Stimulated activated CD4-positive, alpha-beta T cell treated with anti-CD3 and anti-CD28 coated beads, Interleukin-4, amount 100 ng/mL, for 1 hour (primary cell): Measurements from ENCODE around the gene TNS2.
A peak's percentile ranks its signal among the peaks of the same experiment; 100 is the strongest.
"Not testable (repeated sequence)": the region's sequence is repeated elsewhere in the genome, so short reads cannot be mapped to it uniquely, and the experiment has no call there.

Source experiments
- DNase-seq: peaks from one replicate; pipeline ENCODE4 v3.0.0-alpha.2; 2020

Gene TNS2, protein sequence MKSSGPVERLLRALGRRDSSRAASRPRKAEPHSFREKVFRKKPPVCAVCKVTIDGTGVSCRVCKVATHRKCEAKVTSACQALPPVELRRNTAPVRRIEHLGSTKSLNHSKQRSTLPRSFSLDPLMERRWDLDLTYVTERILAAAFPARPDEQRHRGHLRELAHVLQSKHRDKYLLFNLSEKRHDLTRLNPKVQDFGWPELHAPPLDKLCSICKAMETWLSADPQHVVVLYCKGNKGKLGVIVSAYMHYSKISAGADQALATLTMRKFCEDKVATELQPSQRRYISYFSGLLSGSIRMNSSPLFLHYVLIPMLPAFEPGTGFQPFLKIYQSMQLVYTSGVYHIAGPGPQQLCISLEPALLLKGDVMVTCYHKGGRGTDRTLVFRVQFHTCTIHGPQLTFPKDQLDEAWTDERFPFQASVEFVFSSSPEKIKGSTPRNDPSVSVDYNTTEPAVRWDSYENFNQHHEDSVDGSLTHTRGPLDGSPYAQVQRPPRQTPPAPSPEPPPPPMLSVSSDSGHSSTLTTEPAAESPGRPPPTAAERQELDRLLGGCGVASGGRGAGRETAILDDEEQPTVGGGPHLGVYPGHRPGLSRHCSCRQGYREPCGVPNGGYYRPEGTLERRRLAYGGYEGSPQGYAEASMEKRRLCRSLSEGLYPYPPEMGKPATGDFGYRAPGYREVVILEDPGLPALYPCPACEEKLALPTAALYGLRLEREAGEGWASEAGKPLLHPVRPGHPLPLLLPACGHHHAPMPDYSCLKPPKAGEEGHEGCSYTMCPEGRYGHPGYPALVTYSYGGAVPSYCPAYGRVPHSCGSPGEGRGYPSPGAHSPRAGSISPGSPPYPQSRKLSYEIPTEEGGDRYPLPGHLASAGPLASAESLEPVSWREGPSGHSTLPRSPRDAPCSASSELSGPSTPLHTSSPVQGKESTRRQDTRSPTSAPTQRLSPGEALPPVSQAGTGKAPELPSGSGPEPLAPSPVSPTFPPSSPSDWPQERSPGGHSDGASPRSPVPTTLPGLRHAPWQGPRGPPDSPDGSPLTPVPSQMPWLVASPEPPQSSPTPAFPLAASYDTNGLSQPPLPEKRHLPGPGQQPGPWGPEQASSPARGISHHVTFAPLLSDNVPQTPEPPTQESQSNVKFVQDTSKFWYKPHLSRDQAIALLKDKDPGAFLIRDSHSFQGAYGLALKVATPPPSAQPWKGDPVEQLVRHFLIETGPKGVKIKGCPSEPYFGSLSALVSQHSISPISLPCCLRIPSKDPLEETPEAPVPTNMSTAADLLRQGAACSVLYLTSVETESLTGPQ (N-terminal part only)

GRCh38 chr12:53049571-53050318 lies at the start of gene TNS2:
Gene TNS2, plus strand, starts transcription at chr12:53050065. Its CDS starts 121 bp downstream, at chr12:53050186.
- no peak for DNase-seq

DNA sequence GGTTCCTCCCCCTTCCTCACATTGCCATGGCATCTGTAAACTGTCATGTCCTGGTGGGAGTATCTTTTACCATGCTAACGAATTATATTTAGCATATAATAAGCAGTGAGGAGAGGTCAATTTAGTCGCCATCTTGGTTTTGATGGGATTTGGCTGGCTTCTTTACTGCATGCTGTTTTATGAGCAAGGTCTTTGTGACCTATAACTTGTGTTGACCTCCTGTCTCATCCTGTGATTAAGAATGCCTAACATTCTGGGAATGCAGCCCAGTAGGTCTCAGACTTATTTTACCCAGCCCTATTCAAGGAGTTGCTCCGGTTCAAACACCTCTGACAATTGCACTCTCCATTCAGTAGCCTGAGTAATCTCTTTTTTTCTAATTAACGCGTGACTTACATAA lies 45.7 kb upstream of the TNS2 start:
- no peak for DNase-seq

- no peak for DNase-seq
Observed at GRCh38 chr12:53004582-53004981, 45.3 kb upstream of the TNS2 start.

DNA sequence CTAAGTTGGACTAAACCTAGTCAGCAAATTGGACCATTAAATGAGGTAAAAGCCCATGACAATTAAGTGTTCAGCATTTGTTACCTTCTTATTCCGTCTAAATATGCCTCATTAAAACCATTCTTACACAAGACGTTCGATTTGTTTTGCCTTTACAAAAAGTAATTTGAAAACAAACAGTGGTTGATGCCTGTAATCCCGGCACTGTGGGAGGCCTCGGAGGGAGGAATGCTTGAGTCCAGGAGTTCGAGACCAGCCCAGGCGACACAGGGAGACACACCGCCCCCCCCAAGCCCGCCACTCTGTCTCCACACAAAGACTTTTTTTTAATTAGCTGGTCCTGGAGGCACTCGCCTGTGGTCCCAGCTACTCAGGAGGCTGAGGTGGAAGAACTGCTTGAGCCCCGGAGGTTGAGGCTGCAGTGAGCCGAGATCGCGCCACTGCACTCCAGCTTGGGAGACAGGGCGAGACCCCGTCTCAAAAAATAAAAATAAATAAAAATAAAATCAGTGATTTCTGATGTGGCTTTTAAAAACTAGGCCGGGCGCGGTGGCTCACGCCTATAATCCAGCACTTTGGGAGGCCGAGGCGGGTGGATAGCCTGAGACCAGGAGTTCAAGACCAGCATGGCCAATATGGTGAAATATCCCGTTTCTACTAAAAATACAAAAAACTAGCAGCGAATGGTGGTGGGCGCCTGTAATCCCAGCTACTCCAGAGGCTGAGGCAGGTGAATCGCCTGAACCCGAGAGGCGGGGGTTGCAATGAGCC lies 44.5 kb upstream of the TNS2 start:
- DNase-seq: peak; percentile 4

- peak; percentile 100 for DNase-seq
Observed at GRCh38 chr12:53005986-53006809, 43.7 kb upstream of the TNS2 start, which contains the start of gene EIF4B. Gene EIF4B, plus strand, starts transcription at chr12:53006456. Its CDS starts 28 bp downstream, at chr12:53006484.

GRCh38 chr12:53006810-53007309 lies 43.0 kb upstream of the TNS2 start:
- DNase-seq: peak; percentile 87

DNA sequence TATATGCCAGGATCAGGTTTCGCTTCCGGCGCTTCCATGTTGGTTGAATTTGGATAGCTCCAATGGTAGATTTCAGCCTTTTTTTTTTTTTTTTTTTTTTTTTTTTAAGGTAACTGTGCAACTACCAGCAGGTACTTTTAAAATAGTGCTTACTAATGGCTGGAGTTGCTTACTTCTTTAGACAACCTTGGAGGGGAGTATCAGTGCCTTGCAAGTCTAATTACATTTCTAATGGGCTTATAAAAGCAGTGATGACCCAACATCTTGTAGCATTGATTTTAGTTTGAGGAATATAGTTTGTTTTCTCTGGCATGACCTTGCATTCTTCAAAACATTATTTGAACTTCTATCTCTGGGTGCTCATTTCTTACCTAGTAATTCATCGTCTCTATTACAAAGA lies 42.5 kb upstream of the TNS2 start:
- DNase-seq: no peak

DNA sequence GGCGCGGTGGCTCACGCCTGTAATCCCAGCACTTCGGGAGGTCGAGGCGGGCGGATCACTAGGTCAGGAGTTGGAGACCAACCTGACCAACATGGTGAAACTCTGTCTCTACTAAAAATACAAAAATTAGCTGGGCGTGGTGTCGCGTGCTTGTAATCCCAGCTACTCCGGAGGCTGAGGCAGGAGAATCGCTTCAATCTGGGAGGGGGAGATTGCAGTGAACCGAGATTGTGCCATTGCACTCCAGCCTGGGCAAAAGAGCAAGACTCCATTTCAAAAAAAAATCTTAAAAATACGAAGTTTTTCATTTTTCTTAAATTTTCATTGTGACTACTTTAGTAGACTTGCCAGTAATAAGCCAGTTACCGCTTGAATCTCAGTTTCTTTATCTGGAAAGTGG lies 41.1 kb upstream of the TNS2 start:
- not testable (repeated sequence) for DNase-seq

- no peak for DNase-seq
Observed at GRCh38 chr12:53010955-53011354, 38.9 kb upstream of the TNS2 start.

DNA sequence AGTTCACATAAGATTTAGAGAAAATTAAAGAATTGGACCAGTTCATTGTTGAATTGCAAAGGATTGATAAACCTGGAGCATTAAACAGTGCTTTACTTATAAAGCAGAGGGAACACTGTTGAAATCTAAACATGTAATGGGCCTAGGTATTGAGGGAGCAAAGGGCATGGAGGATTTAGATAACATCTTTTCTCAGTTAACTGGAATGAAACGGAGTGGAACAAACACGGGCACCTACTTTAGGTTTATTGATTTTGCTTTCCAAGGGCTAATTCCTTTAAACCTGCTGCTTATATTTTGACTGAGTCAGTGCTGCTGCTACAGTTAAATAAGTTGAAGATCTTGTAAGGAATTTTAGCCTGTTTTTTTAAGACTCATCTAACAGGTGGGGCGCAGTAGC lies 38.0 kb upstream of the TNS2 start:
- no peak for DNase-seq

DNA sequence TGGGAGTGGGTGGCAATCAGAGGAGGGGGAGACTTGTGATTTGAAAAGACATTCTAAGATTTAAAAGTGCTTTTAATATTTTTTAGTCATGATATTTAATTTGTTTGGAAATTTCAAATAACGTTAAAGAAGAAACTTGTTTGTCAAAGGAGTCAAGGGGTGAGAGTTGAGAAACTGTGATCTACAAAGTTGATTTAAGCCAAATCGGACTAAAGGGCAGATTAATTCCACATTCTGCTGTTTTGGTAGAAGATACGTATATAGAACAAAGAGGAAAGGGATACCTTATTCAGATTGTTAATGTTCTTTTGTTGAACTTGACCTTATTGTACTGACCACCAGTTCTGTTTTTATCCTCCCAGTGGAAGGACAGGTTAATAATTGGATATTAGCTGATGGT lies 36.9 kb upstream of the TNS2 start:
- DNase-seq: no peak

DNA sequence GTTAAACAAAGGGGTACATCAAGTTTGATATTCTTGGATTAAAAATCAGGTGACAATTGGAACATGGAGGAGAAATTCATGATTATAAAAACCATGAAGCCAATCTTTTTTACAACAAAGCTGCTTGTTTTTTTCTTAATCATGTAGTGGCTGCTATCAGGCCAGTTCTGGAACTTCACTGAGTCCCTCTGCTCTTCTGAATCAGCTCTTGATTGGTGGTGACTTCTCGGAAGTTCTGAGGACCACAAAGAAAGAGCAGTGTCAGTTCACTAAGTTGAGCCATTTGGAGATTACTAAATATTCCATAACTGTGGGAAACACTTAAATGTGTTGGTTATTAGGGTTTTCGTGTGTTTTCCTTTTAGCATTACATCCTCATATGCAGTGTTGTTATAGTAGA lies 35.2 kb upstream of the TNS2 start:
- no peak for DNase-seq

DNA sequence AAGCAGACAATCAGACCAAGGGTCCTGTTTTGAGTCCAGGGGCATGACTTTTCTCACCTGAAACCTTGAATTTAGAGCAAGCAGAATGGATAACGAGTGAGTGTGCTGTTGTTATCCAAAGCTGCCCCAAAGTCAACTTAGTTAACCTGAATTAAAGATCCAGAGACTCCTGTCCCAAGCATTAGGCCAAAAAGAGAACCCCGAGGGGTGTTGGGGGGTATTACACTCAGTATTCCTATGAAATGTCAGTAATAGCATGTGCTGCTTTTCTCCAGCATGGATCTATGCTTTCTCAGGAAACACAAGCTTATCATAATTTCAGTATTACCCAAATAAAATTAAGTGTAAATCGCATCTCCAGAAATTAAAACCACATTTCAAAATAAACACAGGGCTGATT lies 24.6 kb upstream of the TNS2 start:
- no peak for DNase-seq

DNA sequence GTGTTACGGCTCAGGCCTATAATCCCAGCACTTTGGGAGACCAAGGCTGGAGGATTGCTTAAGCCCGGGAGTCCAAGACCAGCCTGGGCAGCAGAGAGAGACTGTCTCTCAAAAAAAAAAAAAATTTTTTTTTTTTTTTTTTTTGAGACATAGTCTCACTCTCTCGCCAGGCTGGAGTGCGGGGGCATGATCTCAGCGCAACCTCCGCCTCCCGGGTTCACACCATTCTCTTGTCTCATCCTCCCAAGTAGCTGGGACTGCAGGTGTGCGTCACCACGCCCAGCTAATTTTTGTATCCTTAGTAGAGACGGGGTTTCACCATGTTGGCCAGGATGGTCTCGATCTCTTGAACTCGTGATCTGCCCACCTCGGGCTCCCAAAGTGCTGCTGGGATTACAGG lies 22.9 kb upstream of the TNS2 start:
- not testable (repeated sequence) for DNase-seq

DNA sequence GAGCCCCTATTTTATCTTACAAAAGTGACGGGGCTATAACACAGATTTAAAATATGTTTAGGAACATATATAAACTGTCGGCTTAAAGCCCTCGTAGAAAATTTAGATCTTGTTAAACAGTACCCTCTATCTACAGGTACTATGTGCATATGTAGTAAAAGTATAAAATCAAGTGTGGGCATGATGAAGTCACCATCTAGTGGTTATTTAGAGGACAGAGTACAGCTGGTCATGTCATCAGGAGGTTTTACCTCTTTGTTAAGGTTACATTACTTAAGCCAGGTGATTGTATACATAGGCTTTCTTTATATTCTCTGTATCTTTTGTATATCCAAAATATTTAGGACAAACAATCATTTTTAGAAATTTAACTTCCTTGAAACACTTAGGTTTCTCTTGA lies 18.2 kb upstream of the TNS2 start:
- no peak for DNase-seq

GRCh38 chr12:53033832-53034231 lies 16.0 kb upstream of the TNS2 start:
- not testable (repeated sequence) for DNase-seq

- DNase-seq: no peak
Observed at GRCh38 chr12:53034459-53034858, 15.4 kb upstream of the TNS2 start.

DNA sequence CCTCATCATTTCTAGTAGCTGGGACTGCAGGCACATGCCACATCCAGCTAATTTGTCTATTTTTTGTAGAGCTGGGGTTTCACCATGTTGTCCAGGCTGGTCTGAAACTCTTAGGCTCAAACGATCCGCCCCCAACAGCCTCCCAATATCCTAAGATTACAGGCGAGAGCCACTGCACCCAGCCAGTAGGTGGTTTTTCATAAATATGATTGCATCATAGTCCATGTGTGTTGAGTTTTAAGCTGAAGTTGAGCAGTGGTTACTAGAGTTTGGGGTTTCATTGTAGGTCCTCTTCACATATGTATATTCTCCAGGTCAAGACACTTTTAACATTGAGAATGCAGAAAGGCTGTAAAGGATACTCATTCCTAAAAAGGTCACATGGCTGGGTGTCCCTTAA lies 13.1 kb upstream of the TNS2 start:
- no peak for DNase-seq

DNA sequence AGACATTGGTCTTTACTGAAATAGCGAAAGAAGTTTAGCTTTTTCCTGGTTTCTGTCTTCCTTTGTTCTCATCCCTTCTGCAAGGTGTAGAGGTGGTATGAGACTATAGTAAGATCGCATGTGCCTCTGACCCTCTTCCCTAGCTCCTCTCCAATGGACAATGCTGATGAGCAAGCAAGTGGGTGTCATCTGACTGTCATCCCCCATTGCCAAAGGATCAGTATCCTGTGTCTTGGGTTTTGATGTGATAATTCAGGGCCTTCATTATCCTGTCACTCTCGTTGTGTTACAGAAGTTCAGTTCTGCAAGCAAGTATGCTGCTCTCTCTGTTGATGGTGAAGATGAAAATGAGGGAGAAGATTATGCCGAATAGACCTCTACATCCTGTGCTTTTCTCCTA lies 10.0 kb upstream of the TNS2 start:
- DNase-seq: no peak
